Cardiac muscle cell (in vitro differentiated cells and primary cell): ENCODE measurements around the gene RAET1E. TPM values are rescaled to one million over a fixed set of nuclear protein-coding genes. Genes with fewer than 3 reads are reported as not detected.

ENCODE experiments used
- DNase-seq, 2 donors: peaks; one replicate each; pipeline versions ENCODE4 v3.0.0 to v3.0.0-alpha.2; 2010 to 2017; ENCODE audit warnings: low read depth in 1 of 2, low spot score in 1 of 2
- H3K27ac ChIP-seq: fragments of 200-600 bp; sonication (generic); 2 replicates; pipeline ENCODE4 v1.5.1; 2016
- H3K27me3 ChIP-seq: fragments of 200-600 bp; sonication (generic); 2 replicates; pipeline ENCODE4 v1.6.0; 2016; ENCODE audit warnings: control low read depth
- H3K36me3 ChIP-seq: fragments of 200-600 bp; sonication (generic); 2 replicates; pipeline ENCODE4 v1.5.1; 2016; ENCODE audit warnings: control low read depth
- H3K4me1 ChIP-seq: fragments of 200-600 bp; sonication (generic); 2 replicates; pipeline ENCODE4 v1.8.1; 2017; ENCODE audit warnings: low read depth, mild to moderate bottlenecking, mixed run types
- H3K4me3 ChIP-seq: fragments of 200-600 bp; sonication (generic); 2 replicates; pipeline ENCODE4 v1.5.1; 2016; ENCODE audit warnings: mild to moderate bottlenecking
- H3K9me3 ChIP-seq: fragments of 200-600 bp; sonication (generic); 2 replicates; pipeline ENCODE4 v1.5.1; 2017; ENCODE audit warnings: low read depth, mild to moderate bottlenecking, control low read depth
- polyA plus RNA-seq: library from polyadenylated mRNA; unstranded; fragments of >200 nt; fragmentation: Nextera tagmentation; extraction: Ambion mirVana; gene quantifications from 2 replicates; pipeline ENCODE4 v1.2.1, GENCODE V29; 2016
- total RNA-seq: library from RNA; depleted of rRNA; stranded (reverse); fragments of >200 nt; gene quantifications from 2 replicates; pipeline ENCODE4 v1.2.3, GENCODE V29; 2016
- TF ChIP-seq, protein P1 (sequence below): IDR thresholded peaks from 2 replicates; pipeline ENCODE4 v1.5.1; 2012; ENCODE audit warnings: low read depth, mild to moderate bottlenecking, low read length

RAET1E gene
- total and polyA plus RNA-seq, 2 experiments from 2014 or later, result not detected

DNA sequence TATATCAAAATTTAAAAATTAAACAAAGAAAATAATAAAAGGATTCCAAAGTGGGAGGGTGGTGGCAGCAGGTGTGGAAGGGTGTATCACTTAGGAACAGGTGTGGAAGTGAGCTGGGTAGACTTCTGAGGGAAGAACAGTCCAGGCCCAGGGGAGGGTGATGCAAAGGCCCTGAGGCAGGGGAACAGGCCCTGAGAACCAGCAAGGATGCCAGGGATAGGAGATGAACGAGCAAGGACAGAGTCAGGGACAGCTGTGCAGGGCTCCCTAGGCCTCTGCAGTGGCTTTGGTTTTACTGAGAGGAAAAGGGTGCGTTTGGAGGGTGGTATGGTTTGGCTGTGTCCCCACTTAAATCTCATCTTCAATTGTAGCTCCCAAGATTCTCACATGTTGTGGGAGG is 9.4 kb upstream of the RAET1E start:
- Histone ChIP-seq H3K27me3 (peaks cover 4% of the 10 kb centered on the region), H3K9me3 (no peaks in the 10 kb centered on the region), H3K4me1 (no peaks in the 10 kb centered on the region), H3K36me3 (no peaks in the 10 kb centered on the region), H3K27ac (no peak overlapping the region), H3K4me3 (no peak overlapping the region)
- TF ChIP-seq, protein P1, sequence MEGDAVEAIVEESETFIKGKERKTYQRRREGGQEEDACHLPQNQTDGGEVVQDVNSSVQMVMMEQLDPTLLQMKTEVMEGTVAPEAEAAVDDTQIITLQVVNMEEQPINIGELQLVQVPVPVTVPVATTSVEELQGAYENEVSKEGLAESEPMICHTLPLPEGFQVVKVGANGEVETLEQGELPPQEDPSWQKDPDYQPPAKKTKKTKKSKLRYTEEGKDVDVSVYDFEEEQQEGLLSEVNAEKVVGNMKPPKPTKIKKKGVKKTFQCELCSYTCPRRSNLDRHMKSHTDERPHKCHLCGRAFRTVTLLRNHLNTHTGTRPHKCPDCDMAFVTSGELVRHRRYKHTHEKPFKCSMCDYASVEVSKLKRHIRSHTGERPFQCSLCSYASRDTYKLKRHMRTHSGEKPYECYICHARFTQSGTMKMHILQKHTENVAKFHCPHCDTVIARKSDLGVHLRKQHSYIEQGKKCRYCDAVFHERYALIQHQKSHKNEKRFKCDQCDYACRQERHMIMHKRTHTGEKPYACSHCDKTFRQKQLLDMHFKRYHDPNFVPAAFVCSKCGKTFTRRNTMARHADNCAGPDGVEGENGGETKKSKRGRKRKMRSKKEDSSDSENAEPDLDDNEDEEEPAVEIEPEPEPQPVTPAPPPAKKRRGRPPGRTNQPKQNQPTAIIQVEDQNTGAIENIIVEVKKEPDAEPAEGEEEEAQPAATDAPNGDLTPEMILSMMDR, result no peak
- DNase-seq, result no peak

DNA sequence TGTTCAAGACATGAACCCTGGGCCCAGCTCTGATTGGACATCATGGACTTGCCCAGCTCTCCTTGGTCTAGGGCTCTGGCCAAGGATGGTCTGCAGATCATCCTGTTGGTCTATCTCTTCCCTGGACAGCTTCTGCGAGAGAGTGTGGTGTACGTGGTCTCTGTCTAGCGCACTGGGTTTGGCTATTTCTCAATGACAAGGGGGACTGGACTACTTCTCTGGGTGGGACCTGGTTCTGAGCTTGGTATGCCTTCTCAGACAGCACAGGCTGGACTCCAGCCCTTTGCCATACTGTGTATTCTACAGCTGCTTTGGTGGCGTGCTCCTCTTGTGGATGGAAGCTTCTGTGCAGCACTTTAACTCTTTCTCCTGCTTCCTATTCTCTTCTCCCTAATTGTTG is 8.5 kb upstream of the RAET1E start:
- peaks cover 1% of the 10 kb centered on the region for H3K27me3 ChIP-seq

GRCh38 chr6:149905911-149906371 is 8.0 kb upstream of the RAET1E start:
- no peaks in the 10 kb centered on the region for H3K4me1 ChIP-seq
- DNase-seq, result no peak
- no peaks in the 10 kb centered on the region for H3K9me3 ChIP-seq
- no peak overlapping the region for H3K4me3 ChIP-seq
- no peaks in the 10 kb centered on the region for H3K36me3 ChIP-seq
- TF ChIP-seq, protein P1, result no peak
- H3K27ac ChIP-seq, result no peak overlapping the region
- H3K27me3 ChIP-seq, result no peaks in the 10 kb centered on the region

More for the DNA sequence above, 8.5 kb upstream of the RAET1E start:
- Histone ChIP-seq H3K4me1 (no peaks in the 10 kb centered on the region), H3K9me3 (no peaks in the 10 kb centered on the region), H3K36me3 (no peaks in the 10 kb centered on the region), H3K4me3 (no peak overlapping the region), H3K27ac (no peak overlapping the region)
- TF ChIP-seq, protein P1, result no peak
- no peak for DNase-seq

GRCh38 chr6:149905371-149905910 is 7.5 kb upstream of the RAET1E start:
- Histone ChIP-seq H3K27ac (no peak overlapping the region), H3K4me1 (no peaks in the 10 kb centered on the region), H3K36me3 (no peaks in the 10 kb centered on the region), H3K27me3 (no peaks in the 10 kb centered on the region), H3K9me3 (no peaks in the 10 kb centered on the region), H3K4me3 (no peak overlapping the region)
- TF ChIP-seq, protein P1, result no peak
- DNase-seq, result no peak

GRCh38 chr6:149904661-149905370 is 6.9 kb upstream of the RAET1E start:
- Histone ChIP-seq H3K4me3 (no peak overlapping the region), H3K36me3 (no peaks in the 10 kb centered on the region), H3K27ac (no peak overlapping the region), H3K4me1 (no peaks in the 10 kb centered on the region), H3K9me3 (no peaks in the 10 kb centered on the region), H3K27me3 (no peaks in the 10 kb centered on the region)
- no peak for DNase-seq
- TF ChIP-seq, protein P1, result no peak
